NCI-H2107 (cell line): ENCODE results near the gene UFL1.
"Not testable (repeated sequence)": the region's sequence is repeated elsewhere in the genome, so short reads cannot be mapped to it uniquely, and the experiment has no call there.

Source experiments
- DNase-seq: peaks from one replicate; lab custom pipeline; 2025; lab: John Stamatoyannopoulos, UW

UFL1 gene

DNA sequence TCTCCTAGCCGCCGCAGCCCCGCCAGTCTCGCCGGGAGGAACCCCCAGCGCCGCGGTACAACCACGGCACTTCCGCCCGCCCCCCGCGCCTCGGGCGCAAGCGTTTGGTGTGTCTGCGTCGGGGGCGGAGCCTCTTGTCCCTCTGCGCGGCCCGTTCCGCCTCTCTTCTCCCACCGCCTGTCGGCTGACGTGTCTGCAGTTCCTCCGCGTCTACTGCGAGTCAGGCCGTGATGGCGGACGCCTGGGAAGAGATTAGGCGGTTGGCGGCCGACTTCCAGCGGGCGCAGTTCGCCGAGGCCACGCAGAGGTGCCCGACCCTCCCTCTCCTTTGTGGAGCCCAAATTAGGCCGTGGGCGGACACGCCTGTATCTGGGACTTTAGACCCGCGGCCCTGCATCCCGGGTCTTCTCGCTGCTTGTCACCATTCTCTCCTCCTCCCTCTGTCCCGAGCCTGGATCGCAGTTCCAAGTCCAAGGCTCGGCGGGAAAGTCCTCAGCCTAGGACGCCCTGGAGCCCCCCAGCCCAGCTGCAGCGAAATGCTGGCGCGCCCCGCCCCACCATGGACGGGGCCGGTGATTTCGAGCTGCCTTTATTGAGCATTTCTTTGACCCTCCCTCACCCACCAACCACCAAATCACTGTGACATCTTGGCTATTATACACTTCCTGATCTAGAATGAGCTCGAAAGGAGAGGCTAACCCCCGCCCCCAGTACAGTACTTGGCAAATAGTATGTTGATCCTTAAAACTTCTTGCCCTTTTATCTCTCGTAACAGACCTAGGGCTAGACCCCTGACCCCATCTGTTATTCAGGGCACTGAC lies at the start of gene UFL1:
UFL1 (plus strand) TSS at position 163 of the 821 bp plus-strand sequence; CDS start at position 231, 68 bp downstream.
- DNase-seq = peak; percentile 80

DNA sequence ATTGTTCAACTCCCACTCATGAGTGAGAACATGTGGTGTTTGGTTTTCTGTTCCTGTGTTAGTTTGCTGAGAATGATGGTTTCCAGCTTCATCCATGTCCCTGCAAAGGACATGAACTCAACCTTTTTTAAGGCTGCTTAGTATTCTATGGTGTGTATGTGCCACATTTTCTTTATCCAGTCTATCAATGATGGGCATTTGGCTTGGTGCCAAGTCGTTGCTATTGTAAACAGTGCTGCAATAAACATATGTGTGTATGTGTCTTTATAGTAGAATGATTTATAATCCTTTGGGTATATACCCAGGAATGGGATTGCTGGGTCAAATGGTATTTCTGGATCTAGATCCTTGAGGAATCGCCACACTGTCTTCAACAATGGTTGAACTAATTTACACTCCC lies 49.3 kb upstream of the UFL1 start:
- not testable (repeated sequence) for DNase-seq

DNA sequence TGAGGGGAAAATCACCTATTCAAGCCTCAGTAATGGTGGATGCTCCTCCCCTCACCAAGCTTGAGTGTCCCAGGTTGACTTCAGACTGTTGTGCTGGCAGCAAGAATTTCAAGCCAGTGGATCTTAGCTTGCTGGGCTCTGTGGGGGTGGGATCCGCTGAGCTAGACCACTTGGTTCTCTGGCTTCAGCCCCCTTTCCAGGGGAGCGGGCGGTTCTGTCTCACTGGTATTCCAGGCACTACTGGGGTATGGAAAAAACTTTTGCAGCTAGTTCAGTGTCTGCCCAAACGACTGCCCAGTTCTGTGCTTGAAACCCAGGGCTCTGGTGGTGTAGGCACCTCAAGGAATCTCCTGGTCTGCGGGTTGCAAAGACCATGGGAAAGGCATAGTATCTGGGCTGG lies 42.9 kb upstream of the UFL1 start:
- DNase-seq = no peak

DNA sequence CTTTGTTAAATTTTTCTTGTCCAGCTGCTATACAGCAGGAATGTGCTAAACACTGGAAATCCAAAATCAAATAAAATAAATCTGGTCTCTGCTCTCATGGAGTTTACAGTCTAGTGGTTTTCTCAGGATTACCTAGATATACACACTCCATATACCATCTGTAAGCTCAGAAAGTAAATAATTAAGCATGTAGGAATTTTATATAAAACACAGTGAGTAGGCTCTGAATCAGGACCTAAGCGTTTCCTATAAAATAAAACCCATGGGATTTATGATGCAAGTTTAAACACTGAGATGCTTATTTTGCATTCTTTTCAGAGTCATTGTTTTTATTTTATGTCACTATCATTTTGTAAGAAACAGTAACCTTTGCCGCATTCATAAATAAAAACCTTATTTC lies 29.7 kb upstream of the UFL1 start:
- DNase-seq = no peak

DNA sequence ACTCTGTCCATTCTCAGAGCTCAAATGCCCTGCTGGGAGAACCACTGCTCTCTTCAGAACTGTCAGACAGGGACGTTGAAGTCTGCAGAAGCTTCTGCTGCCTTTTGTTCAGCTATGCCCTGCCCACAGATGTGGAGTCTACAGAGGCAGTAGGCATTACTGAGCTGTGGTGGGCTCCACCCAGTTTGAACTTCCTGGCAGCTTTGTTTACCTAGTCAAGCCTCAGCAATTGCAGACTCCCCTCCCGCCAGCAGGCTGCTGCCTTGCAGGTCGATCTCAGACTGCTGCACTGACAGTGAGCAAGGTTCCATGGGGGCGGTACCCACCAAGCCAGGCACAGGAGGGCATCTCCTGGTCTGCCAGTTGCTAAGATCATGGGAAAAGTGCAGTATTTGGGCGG lies 21.8 kb upstream of the UFL1 start:
- DNase-seq = no peak

DNA sequence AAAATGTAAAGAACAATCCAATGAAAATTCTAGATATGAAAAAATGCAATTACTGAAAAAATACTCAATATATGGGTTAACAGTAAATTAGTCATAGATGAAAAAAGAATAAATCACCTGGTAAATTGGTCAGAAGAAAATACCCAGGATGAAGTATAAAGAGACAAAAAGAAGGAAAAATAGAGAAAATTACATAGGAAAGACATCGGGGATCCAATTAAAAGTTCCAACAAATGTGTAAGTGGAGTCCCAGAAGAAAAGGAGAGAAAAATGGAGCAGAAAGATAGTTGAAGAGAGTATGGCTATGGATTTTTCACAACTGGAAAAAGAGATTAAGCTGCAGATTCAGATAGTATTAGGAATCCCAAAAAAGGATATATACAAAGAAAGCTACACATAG lies 18.7 kb upstream of the UFL1 start:
- no peak for DNase-seq

DNA sequence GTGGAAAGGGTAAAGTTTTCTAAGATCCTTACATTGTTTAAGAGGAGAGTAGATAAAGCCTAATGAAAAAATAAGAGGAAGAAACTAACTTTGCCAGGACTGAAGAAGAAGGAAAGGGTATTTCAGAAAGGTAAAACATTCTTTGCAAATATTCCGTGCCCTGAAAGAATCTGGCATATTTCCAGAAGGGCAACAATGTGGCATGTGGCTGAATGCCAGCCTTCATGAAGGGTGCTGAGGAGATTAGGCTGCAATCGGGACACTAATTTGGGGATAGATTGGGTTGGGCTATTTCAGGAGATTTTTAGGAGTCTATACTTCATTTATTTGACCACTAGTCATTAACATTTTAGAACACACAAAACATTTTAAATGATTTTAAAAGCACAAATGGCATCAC lies 16.2 kb upstream of the UFL1 start:
- no peak for DNase-seq

DNA sequence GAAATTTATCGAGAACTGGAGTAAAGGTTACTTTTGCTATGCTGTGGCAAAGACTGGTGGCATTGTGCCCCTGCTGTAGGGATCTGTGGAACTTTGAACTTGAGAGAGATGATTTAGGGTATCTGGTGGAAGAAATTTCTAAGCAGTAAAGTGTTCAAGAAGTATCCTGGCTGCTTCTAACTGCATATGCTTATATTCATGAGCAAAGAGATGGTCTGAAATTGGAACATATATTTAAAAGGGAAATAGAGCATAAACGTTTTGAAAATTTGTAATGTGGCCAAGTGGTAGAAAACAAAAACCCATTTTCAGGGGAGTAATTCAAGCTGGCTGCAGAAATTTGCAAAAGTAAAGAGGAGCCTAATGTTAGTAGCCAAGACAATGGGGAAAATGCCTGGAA lies 12.3 kb upstream of the UFL1 start:
- DNase-seq = no peak

DNA sequence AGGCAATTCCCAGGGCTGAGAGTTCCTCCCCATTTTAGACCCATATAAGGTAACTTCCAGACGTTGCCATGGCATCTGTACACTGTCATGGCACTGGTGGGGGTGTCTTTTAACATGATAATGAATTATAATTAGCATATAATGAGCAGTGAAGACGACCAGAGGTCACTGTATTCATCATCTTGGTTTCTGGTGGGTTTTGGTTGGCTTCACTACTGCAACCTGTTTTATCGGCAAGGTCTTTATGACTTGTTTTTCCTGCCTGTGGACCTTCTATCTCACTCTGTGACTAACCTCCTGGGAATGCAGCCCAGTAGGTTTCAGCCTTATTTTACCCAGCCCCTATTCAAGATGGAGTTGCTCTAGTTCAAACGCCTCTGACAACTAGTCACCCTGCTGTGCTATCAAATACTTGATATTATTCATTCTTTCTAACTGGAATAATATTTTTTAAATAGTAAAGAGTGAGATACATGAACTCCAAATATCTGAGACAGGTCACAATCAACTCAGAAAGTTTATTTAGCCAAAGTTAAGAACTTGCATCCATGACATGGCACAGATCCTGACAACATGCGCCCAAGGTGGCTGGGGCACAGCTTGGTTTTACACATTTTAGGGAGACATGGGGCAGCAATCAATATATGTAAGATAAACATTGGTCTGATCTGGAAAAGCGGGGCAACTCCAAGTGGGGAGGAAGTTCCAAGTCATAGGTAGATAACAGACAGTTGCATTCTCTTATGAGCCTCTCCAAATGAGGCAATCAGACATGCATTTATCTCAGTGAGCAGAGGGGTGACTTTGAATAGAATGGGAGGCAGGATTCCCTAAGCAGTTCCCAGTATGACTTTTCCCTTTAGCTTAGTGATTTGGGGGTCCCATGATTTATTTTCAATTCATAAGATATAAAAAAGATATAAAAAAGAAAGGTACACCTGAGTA lies 1.2 kb upstream of the UFL1 start:
- no peak for DNase-seq

DNA sequence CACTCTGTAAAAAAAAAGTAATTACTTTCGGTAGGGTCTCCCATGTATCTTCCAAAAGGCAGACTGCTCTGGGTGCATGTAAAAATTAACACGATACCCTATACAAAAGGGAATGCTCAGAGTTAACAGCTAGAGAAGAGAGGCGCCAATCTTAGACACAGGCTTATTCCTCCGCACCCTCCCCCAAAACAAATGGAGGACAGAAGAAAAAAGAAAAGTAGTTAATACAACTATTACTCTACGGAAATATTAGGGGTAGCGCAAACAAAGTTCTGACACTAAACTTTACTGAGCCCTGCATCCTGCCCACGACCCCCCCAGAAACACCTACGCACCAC lies 331 bp upstream of the UFL1 start:
- no peak for DNase-seq

DNA sequence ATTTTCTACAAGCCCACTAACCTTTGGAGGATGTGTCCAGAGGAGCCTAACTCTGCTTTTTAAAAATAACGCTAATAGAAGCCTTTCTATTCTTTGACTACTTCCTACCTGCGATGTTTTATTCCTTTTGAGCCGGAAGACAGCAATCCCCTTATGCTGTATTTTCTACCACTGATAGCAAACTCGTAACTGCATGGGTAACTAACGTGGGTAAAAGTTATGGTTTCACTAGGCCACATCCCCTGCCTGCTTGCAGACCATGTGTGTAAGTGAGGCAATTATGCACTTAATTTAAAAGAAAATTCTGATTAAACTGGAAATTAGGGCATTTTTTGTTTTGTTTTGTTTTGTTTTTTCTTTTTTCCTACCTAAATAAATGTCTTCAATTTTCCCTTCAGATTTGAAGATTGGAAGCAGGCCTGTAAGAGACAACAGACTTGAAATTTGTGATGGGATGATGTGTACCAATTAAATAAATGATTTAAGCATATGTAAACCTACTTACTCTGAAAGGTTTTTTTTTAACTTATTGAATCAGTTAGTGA lies 931 bp downstream of the UFL1 start:
- DNase-seq = no peak

DNA sequence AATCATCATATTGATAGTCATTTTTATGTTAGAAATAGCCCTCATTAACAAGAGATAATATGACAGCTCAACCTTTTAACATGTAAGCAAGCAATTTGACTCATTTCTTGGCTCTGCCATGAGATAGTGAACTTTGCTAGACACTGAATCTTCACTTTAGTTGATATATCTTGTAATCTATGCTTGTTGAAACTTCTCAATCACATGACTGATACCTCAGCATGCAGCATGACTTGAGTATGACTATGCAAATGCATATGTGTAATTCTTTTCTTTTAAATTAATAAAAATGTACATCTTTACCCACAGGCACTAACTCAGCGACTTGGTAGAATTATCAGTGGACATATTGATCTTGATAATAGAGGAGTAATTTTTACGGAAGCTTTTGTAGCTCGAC lies 6.6 kb downstream of the UFL1 start:
- no peak for DNase-seq

DNA sequence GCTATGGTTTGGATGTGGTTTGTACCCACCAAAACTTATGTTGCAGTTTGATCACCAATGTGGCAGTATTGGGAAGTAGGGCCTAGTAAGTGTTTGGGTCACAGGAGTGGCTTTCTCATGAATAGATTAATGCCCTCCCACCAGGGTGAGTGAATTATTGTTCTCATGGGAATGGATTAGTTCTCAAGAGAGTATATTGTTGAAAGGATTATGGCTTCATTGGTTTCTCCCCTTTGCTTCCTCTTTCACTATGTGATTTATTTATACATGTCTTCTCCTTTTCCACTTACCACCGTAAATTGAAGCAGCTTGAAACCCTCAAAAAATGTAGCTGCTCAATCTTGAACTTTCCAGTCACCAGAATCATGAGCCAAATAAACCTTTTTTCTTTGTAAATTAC lies 10.8 kb downstream of the UFL1 start:
- DNase-seq = no peak

DNA sequence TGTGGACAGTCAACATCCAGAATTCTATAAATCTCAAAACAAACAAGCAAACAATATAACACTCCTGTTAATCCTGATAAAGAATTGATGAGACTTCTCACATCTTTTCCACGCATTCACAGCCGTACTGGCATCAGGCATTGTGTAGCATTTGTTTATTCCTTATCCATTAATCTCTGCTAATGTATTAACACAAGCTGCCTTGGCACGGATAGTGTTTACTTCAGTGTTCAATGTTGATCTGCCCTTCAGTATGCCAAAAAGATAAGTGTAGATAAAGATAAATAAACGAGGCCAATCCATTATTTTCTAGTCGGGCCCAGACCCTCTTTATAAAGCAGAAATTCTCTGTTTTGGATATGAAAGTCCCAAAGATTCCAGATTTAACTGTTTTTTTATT lies 16.1 kb downstream of the UFL1 start:
- no peak for DNase-seq

DNA sequence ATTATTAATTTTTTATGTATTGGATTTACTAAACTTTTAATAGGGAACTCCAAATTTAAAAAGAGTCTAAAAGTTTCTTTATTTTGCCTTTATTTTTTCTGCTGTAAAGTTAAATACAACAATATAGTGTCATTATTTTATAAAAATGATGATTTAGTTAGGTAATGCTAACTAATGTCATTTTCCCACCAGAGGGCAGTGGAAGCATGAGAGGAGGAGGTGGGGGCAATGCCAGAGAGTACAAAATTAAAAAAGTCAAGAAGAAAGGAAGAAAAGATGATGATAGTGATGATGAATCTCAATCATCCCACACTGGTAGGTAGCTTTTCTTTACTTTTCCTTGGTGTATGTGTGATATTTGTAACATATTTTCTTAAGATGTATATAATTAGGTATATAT lies 21.1 kb downstream of the UFL1 start:
- no peak for DNase-seq

DNA sequence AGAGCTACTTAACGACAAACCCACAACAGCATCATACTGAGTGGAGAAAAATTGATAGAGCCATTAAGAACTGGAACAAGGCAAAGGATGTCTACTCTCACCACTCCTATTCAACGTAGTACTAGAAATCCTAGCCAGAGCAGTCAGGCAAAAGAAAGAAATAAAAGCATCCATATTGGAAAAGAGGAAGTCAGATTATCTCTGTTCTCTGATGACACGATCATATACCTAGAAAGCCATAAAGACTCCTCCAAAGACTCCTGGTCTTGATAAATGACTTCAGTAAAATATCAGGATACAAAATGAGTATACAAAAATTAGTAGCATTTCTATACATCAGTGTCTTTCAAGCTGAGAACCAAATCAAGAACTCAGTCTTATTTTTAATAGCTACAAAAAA lies 24.3 kb downstream of the UFL1 start:
- no peak for DNase-seq

DNA sequence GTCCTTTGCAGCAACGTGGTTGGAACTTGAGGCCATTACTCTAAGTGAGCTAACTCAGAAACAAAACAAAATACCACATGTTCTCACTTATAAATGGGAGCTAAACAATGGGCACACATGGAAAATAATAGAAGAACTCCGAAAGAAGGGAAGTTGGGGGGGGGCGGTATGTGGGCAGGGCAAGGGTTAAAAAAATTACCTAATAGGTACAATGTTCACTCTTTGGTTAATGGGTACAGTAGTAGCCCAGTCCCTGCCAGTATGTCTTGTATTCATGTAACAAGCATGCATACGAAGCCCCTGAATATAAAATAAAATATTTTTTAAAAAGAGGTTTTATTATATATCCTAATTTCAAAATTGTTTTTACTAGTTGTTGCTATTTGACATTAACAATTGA lies 26.0 kb downstream of the UFL1 start:
- DNase-seq = no peak

DNA sequence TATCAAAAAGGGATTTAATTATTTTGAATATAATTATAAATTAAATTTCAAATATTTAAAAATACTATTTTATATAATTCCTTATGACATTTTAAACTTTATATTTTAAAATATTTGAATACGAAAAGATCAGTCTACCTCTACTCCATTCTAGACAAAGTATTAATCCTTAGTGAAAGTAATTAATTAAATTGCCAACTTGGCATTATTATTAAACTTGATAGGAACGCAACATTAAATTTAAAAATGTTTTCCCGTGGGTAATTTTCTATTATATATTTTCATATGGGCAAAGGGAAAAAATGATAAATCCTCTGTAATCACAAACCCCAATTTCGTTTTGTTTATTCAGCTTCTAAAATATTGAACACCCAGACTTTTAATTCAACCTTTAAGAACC lies 33.0 kb downstream of the UFL1 start:
- no peak for DNase-seq

DNA sequence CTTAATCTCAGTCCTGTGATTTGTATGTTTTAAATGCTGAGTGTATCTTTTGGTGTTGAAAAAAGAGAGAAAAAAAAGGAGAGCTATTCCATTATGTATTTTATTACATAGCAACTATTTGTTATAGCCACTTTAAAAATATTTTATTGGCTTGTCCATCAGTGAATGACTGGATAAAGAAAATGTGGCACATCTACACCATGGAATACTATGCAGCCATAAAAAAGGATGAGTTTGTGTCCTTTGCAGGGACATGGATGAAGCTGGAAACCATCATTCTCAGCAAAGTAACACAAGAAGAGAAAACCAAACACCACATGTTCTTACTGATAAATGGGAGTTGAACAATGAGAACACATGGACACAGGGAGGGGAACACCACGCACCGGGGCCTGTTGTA lies 38.1 kb downstream of the UFL1 start:
- DNase-seq = not testable (repeated sequence)

DNA sequence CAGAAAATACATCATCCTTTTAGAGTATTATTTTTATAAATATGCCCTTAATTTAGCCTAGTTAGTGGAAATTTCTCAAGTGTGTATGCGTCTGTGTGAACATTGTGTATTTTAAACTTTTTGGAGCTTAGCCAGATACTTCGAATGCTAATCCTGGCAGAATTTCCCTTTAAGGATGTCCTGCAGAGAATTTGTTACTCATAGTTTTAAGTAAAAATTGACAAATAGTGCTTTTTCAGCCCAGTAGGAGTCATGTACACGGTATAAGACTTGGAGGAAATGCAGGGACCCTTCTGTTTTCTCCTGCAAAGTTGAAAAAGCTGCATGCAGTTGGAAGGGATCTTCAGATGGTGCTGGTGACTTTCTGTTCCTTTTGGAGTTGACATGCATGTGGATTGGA lies 41.3 kb downstream of the UFL1 start, which contains the start of gene FHL5:
FHL5 (plus strand) TSS at position 243 of the 400 bp plus-strand sequence. CDS start 40,486 bp downstream, outside the sequence.
- no peak for DNase-seq

DNA sequence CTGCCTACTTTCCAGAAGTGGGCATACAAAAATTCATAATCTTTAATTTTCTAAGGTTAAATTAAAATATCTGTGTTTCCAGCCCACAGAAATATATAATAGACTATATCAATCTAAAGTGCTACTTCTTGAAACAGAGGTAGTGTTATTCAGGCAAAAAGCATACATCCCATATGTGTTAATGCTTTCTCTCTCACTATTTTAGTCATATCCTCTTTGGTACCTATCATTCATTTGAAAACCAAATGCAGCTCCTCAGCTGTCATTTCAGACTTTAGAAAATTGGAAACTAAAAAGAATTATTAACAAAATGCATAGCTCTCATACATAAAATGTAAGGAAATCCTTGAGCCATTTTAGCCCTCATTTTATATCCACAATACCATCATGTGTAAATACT lies 42.2 kb downstream of the UFL1 start:
- no peak for DNase-seq

DNA sequence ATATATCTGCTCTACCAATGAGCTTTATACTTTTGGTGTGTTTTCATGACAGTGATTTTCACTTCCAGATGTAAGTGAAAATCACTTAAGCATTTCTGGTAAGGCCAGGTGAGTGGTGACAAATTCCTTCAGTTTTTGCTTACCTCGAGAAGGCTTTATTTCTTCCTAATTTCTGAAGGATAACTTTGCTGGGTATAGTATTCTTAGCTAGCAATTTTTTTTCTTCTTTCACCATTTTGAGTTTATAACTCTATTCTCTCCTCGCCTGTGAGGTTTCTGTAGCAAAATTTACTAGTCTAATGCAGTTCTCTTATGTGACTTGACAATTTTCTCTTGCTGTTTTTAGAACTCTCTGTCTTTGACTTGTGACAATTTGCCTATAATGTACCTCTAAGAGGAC lies 48.4 kb downstream of the UFL1 start:
- no peak for DNase-seq

DNA sequence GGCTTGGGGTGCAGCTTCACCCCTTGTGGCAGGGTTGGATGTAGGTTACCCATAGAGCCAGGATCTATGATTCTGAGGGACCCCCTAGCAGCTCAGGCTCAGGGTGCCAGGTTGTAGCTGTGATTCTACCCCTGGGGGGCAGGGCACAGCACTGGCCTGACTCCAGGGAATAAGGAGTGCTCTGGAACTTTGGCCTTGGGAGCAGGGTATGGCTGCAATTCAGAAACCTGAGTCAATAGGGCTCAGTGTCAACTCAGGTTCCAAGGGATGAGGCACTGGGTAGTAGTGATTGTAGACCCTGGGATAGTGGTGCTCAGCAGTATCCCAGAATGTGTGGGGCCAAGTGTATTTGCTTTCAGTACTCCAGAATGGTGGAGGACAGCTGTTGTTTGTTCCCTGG lies 49.9 kb downstream of the UFL1 start:
- DNase-seq = no peak
